NCI-H748 (cell line): Measurements from ENCODE around the gene IFT122.
"Not testable (repeated sequence)": the region's sequence is repeated elsewhere in the genome, so short reads cannot be mapped to it uniquely, and the experiment has no call there.

ENCODE experiments used
- DNase-seq: peaks from one replicate; lab custom pipeline; 2025; ENCODE audit not compliant: unreplicated experiment; lab: John Stamatoyannopoulos, UW

IFT122 gene

GRCh38 chr3:129534428-129535027, 94.5 kb downstream of the IFT122 start:
- DNase-seq: no peak

GRCh38 chr3:129535075-129535474, 95.1 kb downstream of the IFT122 start:
- no peak for DNase-seq

- DNase-seq: peak; percentile 15
Observed at GRCh38 chr3:129536374-129536667, 96.3 kb downstream of the IFT122 start.

DNA sequence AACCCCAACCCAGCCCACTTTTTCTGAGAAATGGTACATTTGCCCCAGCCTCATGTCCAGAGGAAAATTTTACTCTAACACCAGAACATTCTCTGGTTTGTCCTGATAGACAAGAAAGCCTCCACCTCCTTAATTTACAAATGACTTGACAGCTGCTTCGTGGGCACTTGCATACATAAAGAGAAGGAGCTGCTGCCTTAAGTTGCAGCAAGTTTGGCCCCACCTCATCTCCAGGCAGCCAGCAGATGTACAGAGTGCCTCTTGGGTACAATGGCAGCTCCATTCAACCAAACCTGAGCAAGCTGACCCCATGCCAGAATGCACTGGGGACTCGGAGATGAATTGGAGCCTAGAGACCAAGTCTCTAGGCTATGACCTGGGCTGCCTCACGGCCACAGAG, 96.8 kb downstream of the IFT122 start:
- no peak for DNase-seq

DNA sequence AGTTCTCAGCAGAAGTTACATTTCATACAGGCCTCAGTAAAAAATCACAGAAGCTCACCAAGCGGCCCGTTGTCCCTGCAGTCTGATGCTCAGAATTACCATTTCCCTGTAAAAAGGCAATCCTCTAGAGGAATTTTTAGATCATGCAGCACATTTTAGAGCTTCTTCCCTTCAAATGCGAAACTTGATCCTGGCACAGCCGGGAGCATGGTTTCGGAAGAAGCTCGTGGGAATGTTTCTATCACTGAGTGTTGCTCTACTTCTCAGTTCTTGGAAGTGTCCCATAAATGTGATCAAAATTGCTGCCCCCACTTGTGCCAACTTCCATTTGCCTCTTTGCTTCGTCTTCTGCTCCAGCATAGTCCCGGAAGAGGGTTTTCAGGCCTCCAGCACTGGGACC, 99.2 kb downstream of the IFT122 start:
- DNase-seq: no peak

DNA sequence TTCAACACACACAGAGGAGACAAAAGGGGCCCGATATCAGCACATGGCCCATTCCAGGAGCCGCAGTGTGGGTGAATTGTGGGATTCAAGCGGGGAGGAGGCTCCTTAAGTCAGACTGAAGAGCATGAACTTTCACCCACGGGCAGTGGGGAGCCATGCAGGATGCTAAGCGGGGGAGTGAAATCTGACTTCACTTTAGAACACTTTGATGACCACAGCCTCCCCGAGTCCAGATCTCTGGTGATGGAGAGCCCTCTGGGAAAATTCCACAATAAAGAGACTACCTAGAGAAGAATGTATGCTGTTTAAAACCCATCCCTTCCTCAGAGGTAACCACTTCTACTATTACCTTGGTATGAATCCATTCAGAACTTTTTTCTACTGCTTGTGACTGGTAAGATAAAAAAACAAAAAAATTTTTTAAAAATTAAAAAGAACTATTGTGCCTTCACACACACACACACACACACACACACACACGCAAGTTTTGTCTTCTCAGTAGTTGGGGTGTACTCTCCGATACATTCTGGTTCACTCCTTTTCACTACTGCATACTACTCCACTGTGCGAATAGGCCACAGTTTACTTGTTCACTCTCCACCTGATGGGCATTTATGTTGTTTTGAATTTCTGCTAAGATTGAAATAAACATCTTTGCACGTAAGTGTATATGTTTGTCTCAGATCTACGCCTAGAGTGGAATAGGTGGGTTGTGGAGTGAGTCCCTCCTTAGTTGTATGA, 100.9 kb downstream of the IFT122 start:
- DNase-seq: no peak

DNA sequence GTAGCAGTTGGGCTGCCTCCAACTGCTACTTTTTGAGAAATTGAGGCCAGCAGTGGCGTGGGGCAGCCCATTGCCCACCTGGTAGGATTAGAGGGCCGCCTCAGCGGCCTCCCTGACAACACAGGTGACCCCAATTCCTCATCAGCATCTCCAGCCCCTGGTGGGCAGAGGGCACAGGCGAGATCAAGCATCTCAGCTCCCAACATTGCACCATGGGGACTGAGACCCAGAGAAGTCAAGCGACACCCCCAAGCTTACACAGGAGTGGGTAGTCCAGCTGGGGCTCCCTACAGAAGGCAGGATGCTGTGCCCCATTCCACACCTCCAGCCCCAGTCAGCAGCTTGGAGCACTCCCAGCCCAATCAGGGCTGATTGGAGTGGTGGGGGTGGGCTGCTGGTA, 102.7 kb downstream of the IFT122 start:
- DNase-seq: no peak

DNA sequence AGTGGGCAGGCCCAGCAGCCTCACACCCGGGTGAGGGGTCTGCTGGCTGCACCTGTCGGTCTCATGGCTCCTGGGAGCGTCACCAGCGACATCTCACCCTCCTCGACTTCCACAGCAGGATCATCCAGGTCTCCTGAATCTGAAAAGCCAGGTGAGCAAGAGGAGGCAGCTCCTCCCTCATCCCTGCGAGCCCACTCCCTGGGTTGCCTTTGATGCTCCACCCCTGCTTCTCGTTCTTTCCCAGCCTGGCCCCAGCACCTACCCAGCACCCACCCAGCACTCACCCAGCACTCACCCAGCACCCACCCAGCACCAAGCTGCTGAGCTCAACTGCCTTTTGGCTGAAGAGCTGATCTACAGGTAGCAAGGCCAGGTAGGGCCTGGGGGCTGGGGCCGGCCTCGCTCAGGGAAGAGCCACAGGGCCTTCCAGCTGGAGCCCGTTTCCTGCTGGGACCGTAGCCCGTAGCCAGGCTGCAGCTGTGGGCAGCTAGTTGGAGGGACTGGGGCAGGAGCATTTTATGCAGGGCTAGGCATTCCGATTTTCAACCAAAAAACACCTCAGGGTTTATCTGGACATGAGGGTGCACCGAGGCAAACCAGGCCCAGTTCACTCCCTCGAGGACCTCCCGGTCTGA, 103.2 kb downstream of the IFT122 start, which contains the start of gene H1-8:
Gene H1-8, plus strand, starts transcription at position 20 of the 635 bp plus-strand sequence. Its CDS starts 44 bp downstream, at position 64.
- DNase-seq: no peak

GRCh38 chr3:129543999-129544398, 104.0 kb downstream of the IFT122 start:
- DNase-seq: no peak

DNA sequence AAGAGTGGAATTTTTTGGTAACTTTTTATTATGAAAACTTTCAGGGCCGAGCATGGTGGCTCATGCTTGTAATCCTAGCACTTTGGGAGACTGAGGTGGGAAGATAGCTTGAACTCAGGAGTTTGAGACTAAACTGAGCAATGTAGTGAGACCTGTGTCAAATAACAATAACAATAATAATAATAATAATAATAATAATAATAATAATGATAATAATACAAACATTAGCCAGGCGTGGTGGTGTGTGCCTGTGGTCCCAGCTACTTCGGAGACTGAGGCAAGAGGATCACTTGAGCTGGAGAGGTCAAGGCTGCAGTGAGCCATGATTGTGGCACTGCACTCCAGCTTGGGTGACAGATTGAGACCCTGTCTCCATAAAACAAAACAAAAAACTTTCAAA, 105.9 kb downstream of the IFT122 start:
- DNase-seq: not testable (repeated sequence)

DNA sequence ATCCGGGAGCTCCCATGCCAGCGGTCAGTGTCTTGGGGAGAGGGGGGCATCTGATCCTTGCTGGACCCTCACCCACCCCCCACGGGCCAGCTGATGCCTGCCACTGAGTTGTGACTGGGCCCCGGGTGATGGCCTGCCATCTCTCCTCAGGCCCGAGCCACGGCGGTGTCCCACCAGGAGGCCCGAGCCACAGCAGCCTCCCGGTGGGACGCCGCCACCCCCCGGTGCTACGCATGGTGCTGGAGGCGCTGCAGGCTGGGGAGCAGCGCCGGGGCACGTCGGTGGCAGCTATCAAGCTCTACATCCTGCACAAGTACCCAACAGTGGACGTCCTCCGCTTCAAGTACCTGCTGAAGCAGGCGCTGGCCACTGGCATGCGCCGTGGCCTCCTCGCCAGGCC, 107.2 kb downstream of the IFT122 start:
- DNase-seq: no peak

- DNase-seq: no peak
Observed at GRCh38 chr3:129548104-129548965, 108.3 kb downstream of the IFT122 start.

DNA sequence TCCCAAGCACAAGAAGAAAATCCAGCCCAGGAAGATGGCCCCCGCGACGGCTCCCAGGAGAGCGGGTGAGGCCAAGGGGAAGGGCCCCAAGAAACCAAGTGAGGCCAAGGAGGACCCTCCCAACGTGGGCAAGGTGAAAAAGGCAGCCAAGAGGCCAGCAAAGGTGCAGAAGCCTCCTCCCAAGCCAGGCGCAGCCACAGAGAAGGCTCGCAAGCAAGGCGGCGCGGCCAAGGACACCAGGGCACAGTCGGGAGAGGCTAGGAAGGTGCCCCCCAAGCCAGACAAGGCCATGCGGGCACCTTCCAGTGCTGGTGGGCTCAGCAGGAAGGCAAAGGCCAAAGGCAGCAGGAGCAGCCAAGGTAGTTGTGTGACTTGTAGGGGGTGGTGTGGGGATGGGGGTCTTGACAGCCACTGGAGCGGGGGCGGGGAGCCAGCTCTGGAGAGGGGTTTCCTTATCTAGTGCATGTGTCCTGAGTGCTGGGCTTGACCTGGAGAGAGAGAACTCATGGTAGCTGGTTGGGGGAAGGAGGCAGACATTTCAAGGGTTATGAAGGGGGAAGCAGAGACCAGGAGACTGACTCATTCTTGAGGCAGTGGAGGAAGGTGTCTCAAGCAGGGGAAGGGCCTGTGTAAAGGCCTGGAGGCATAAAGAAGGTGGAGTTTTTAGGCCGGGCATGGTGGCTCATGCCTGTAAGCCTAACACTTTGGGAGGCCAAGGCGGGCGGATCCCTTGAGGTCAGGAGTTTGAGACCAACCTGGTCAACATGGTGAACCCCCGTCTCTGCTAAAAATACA, 109.2 kb downstream of the IFT122 start:
- DNase-seq: no peak

GRCh38 chr3:129549805-129550204, 109.8 kb downstream of the IFT122 start:
- no peak for DNase-seq

DNA sequence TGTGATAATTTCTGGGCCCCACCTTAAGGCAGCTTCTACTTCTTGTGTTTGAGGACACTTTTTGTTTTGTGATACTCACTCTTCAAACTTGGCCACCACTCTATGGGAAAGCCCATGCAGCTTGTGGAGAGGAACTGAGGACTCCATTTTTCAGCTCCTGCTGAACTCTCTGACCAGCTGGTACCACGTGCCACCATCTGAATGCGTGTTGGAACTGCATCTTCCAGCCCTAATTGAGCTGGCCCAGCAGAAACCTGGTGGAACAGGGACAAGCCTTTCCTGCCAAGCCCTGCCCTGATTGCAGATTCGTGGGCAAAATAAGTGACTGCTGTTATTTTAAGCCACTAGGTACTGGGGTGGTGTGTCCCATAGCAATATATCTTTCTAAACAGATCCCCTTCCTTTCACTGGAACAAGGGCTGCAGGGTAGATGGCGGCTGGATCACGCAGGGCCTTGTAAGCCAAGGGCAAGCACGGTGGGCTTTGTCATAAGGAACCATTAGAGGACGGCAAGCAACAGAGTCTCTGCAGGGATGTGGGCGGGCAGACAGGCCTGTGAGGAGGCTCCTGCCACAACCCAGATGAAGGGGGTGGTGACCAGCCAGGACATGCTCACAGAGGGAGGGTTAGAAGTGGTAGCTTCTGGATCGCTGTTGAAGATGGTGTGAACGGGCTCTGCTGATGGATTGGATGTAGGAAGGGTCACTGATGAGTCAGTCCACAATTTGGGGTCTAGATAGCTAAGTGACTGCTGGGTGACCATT, 112.4 kb downstream of the IFT122 start:
- no peak for DNase-seq

DNA sequence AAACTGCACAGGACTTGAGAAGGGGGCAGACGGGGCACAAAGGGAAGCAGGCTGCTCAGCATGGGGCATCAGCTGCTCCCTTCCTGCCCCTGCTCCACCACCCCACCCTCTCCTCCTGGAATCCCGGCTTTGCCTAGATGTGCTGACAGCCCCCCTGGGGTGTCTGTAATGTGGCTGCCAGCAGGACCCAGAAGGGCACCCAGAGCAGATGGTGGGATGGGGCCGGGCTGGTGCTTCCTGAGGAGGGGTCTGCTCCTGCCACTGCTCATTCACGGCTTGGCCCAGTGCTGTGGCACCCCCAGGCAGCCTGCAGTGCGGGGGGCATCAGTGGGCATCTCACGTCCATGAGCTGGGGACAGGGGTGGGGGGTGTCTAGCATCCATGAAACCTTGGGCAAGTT, 113.1 kb downstream of the IFT122 start:
- DNase-seq: no peak

- no peak for DNase-seq
Observed at GRCh38 chr3:129553719-129554118, 113.7 kb downstream of the IFT122 start.

GRCh38 chr3:129554356-129555152, 114.5 kb downstream of the IFT122 start:
- DNase-seq: no peak

GRCh38 chr3:129555153-129555550, 115.1 kb downstream of the IFT122 start:
- DNase-seq: no peak
